HG03575 (cell line): ENCODE data around the gene CENPE.

Experiments
- ATAC-seq: cut with Tn5 transposase; IDR thresholded peaks from one replicate; pipeline ENCODE4 v1.9.1; 2021; ENCODE audit not compliant: unreplicated experiment, insufficient number of reproducible peaks, low FRiP score; ENCODE audit errors: extremely low read depth

Gene CENPE

DNA sequence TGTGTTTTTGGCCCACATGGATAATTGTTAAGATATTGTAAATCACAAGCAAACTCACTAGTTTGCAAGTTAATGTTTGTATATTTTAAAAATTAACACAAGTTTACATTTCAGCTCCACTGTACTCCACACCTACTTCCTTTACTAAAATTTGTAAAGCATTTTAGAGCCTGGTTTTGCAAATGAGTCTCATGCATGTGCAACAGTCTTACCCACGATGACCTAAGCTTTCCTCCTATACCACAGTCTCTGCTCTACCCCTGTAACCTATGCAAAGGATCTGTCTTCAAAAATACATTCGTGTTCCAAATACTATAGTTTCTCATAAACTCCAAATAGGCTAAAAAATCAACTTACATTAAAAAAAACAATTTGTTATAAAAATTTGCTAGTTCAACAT, 108.7 kb downstream of the CENPE start:
- ATAC-seq = no peak

DNA sequence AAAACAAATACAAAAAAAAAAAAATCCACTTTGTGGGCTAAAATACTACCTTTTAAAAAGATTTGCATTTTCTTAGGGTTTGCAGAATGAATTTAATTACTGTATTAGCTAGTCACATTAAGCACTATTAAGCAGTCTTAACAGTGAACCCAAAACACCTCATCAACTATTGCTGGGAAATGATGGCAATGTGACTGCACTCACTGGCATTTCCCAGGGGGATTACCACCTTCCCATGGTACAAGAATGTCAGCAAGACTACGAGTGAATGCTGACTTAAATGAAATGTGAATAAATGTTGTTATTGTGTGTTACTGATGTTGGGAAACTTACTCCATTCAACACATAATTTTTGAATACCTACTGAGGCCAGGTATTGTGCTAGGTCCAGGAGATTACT, 111.6 kb downstream of the CENPE start:
- no peak for ATAC-seq

DNA sequence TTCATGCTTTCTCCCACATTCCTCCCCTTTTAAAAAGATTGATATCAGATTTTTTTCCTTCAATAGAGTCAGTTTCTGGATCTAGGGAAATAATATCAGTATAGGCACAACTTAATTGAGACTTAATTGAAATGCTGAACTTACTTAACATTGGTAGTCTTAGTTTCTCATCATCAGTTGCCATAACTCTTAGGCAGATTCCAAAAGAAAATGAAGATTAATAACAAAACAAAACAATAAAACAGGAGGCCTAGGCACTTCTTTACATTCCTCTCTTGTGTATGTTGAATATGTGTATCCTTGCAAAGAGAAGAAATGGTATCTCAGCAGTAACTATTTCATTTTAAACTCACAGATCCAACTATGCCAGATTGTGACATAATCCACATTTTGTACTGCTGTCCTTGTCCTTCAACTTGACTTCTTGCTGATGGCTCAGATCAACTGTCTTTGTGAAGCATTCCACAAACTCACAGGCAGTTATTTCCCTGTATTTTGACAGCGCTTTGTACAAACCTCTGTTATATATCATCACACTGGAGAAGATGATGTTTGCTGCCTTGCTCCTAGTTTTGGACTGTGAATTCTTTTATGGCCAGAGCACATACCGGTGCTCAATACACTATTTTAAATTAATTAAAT, 112.5 kb downstream of the CENPE start:
- no peak for ATAC-seq

DNA sequence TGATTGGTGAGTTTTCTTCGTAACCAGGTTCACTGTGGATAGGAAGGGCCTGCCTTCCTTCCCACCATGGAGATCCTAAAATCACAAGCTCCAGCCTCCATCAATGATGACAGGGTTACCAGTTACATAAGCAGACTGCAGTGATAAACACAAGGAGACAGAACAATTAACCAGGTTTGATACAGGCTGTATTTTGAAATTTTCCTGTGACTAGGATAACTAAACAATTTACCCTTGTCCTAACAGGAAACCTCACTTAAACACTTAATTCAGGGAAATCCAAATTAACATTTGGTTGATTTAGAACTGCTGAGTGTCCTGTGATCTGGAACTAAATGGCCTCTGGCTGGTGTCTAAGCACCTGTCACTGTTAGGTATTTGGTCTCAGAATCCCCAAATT, 118.5 kb downstream of the CENPE start:
- ATAC-seq = no peak

DNA sequence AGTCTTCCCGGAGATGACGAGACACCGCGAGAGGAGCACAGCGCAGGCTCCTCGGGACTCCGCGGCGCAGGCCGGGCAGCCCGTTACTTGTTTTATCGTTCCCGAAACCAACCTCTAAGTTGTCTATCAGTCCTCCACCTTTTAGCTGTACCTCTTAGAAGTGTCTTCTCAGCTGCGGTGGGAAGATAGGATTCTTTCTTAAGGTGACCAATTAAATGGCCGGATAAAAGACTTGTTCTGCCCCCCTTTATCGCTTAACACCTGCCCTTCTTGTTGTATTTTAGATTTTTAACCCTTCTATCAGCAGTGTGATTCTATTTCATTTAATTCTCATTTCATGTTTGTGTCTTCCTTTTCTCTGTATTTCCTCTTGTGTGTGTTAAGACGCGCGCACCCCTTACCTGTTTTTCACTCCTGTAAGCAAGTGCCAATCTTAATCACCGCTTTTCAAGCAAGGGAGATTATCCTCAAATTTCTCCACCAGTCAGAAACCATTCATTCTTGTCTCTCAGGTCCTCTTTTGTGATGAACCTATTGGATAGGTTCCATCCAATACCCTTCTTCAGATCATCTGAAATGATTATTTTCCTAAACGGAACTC, 121.3 kb downstream of the CENPE start, which contains the start of gene SLC9B2:
Gene SLC9B2 (minus strand): TSS at position 15 of the 601 bp plus-strand sequence. CDS start 9,211 bp downstream, outside the sequence.
- ATAC-seq = no peak

DNA sequence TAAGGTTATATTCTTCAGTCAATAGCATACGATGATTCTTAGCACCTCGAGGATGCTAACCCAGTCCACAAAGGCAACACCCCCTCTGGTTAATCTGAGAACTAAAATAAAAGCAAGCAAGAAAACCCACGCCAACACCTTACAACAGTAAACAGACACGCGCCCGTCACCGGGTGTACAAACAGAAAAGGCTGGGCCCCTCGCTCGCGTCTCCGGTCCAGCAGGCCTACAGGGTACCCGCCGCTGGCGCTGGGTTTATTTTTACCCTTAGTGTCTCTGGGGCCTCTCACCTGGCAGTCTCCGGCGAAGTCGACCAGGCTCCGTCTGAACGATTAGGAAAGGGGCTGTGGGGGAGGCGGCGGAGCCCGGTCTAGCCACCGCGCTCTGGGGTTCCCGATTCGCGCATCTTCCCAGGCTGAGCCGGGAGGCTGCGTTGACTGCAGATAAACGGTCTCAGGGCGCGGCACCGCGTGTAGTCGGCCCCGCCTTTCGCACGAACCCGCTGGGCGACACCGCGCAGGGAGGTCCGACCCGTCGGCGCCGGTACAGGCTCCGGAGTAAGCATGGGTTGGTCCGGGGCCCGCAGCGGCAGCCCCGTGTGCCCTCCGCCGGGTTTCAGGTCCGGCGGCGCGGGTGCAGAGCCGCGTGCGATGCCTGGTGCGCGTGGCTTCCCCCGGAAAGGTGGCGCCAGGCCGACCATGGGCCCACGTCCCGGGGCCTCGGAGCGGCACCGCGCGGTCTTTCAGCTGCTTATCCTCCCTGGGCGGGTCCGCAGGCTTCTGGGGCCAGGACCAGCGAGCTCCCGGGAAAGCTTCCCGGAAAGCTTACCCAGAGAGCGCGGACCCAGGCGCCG, 122.0 kb downstream of the CENPE start:
- no peak for ATAC-seq

DNA sequence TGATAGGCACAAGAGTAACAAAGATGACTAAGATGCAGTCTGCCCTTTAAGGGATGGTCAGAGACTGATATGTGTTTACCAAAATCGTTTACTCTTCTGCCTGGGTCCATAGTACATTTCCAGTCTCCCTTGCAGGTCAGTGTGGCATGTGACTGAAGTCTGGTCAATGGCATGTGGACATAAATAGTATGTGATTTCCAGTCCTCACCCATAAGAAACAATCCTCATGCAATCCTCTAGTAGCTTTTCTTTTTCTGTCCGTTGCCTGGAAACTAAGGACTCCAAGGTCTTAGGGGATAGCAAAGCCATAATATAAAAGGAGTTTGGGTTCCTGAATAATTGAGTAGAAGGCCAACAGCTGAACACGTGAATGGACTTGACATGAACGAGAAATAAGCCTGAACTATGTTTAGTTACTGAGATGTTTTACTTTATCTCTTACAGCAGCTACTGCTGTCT, 122.7 kb downstream of the CENPE start:
- ATAC-seq = no peak

DNA sequence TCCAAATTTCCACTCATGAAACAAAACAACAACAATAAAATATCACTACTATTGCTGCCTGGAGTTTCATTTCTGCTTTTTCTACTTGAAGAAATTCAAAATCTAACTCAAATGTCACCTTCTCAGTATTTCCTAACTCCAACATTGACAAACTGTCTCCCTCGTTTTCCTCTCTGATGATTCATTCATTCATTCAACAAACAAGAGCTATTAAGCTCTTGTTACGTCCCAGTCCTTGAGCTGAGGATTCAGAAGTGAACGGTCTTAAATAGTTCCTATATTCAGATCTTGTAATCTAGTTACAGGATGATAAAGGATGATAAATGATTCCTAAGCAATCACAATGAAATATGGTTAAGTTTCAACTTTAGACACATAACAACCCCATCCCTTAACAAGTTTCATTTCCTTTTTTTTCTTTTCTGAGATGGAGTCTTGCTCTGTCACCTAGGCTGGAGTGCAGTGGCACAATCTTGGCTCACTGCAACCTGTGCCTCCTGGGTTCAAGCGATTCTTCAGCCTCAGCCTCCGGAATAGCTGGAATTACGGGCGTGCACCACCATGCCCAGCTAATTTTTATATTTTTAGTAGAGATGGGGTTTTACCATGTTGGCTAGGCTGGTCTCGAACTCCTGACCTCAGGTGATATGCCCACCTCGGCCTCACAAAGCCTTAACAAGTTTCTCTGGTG, 123.3 kb downstream of the CENPE start:
- ATAC-seq = no peak

DNA sequence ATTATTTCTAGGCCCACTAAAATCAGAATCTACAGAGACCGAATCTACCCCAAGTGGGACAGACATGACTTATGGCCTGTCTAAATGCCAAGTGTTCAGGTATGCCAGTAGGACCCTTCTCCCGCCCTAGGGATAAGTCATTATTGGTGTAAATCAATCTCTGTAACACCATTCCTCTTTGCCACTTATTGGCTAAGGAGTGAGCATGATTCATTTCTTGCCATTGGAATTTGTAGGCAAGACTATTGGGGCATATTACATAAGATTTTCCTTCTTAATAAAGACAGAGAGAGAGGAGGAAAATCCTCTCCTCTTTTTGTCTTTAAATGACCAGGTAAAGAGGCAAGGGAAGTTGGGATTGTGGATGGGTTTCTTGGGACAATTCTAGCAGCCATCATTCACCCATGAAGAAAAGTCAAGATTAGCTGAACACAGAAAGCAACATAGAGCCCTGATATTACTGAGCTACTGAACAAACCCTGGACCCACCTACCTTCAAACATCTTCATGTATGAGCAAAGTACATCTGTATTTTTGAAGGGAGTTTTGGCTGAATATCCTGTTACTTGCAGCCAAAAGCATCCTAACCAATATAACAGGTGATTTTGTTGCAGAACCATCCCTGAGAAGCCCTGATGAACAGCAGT, 124.2 kb downstream of the CENPE start:
- ATAC-seq = no peak

DNA sequence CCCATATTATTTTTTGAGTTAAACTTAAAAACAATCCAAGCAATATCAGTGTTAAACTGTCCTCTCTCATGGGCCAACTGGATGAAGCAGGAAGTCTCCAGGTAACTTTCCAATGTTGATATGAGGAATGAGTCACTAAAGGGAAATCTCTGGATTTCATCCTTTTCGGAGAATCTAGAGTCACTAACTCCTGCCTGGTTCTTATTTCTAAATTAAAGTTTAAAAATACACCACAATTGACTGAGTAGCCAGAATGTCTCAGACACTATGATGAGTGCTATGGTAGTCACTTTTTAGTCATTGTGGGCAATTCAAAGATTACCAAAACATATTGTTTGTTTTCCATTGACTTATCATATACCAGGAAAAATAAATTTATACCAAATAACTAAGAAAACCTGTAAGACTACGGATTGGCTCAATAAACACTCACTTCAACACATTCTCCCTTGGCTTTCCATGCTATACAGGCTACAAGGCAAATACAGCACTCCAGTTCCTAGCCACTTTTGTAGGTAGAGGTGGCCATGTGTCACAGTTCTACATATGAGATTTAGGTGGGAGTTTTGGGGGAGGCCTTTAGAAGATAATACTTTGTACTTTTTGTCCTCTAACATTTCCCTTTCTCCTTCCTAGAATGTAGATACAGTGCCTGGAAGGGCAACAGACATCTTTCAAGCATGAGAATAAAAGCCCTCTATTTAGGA, 130.1 kb downstream of the CENPE start:
- no peak for ATAC-seq

DNA sequence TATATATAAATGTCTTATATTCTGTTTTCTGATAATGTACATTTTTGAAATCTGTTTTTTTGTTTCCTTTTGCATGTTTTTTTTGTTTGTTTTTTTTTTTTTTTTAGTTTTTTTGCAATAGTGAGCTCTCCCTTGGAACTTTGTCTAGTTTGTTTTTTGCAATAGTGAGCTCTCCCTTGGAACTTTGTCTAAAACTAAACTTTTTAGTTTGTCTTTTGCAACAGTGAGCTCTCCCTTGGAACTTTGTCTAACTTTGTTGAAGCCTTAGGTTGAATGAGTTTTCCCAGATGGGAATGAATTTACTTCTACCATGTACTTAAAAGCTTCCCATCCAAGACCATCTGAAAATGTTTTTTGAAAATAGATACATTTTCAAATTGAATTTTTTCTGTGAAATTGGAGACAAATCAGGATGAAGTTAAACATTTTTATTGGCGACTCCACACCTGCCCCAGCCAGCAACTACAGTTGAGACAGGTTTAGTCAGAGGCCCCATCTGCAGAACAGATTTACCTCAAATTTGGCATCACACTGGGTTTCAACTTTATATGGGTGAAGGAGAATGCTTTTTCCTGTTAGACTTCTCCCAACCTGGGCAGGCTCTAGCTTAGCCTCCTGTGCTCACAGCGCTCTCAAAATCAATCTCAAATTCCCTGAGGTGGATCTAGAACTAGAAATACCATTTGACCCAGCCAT, 137.5 kb downstream of the CENPE start:
- no peak for ATAC-seq
